Measurements from ENCODE around the gene IFNB1. TPM values are rescaled to one million over a fixed set of nuclear protein-coding genes. Genes with fewer than 3 reads are reported as not detected.

The IFNB1 gene
- total RNA-seq, 1 experiment from 2014 or later = not detected

GRCh38 chr9:21037278-21037677, 40.5 kb downstream of the IFNB1 start:
- H3K9me3 Mint-ChIP-seq (ENCODE audit: unreplicated experiment) = no peaks in the 10 kb centered on the region
- POLR2A ChIA-PET = no interaction called here
- no peak overlapping the region for H3K4me3 ChIP-seq (ENCODE audit: low read depth, low read length)
- no peaks in the 10 kb centered on the region for H3K4me1 ChIP-seq
- no peak for DNase-seq
- H3K9me3 ChIP-seq = no peaks in the 10 kb centered on the region
- no peaks in the 10 kb centered on the region for H3K27me3 ChIP-seq (replicated peaks; ENCODE audit: control insufficient read depth, insufficient read depth, low read length)
- BruUV-seq (replicated peaks) = no TSS peak
- H3K27ac Mint-ChIP-seq (ENCODE audit: unreplicated experiment) = no peak overlapping the region
- CTCF ChIA-PET = no interaction called here
- intact Hi-C loops (cut with micrococcal nuclease; ENCODE audit: unreplicated experiment) = no loop called here
- no peak overlapping the region for H3K4me3 Mint-ChIP-seq (ENCODE audit: unreplicated experiment)
- H3K27me3 Mint-ChIP-seq (ENCODE audit: insufficient read depth, unreplicated experiment) = no peaks in the 10 kb centered on the region
- H3K36me3 ChIP-seq (ENCODE audit: control insufficient read depth, insufficient read depth, low read length) = no peaks in the 10 kb centered on the region
- no peaks in the 10 kb centered on the region for H3K36me3 Mint-ChIP-seq (ENCODE audit: insufficient read depth, unreplicated experiment)
- no peak for TF ChIP-seq CTCF (IDR thresholded peaks at IDR 0.05; ENCODE audit: insufficient read depth in 1 of 2, low read depth in 1 of 2, low read length in 1 of 2, severe bottlenecking in 1 of 2, unreplicated experiment in 1 of 2)
- H3K4me1 Mint-ChIP-seq (ENCODE audit: low read depth, unreplicated experiment) = no peaks in the 10 kb centered on the region

GRCh38 chr9:21031808-21032183, 45.9 kb downstream of the IFNB1 start:
- no peak for TF ChIP-seq CTCF (IDR thresholded peaks at IDR 0.05; ENCODE audit: insufficient read depth in 1 of 2, low read depth in 1 of 2, low read length in 1 of 2, severe bottlenecking in 1 of 2, unreplicated experiment in 1 of 2)
- no peaks in the 10 kb centered on the region for H3K4me1 ChIP-seq
- Mint-ChIP-seq H3K9me3 (ENCODE audit: unreplicated experiment) (no peaks in the 10 kb centered on the region), H3K36me3 (ENCODE audit: insufficient read depth, unreplicated experiment) (no peaks in the 10 kb centered on the region), H3K27me3 (ENCODE audit: insufficient read depth, unreplicated experiment) (no peaks in the 10 kb centered on the region), H3K4me3 (ENCODE audit: unreplicated experiment) (no peak overlapping the region), H3K4me1 (ENCODE audit: low read depth, unreplicated experiment) (no peaks in the 10 kb centered on the region), H3K27ac (ENCODE audit: unreplicated experiment) (no peak overlapping the region)
- intact Hi-C loops (cut with micrococcal nuclease; ENCODE audit: unreplicated experiment) = no loop called here
- H3K9me3 ChIP-seq = no peaks in the 10 kb centered on the region
- H3K4me3 ChIP-seq (ENCODE audit: low read depth, low read length) = no peak overlapping the region
- DNase-seq = no peak
- H3K27me3 ChIP-seq (replicated peaks; ENCODE audit: control insufficient read depth, insufficient read depth, low read length) = no peaks in the 10 kb centered on the region
- no peaks in the 10 kb centered on the region for H3K36me3 ChIP-seq (ENCODE audit: control insufficient read depth, insufficient read depth, low read length)
- CTCF ChIA-PET = no interaction called here
- POLR2A ChIA-PET = no interaction called here
- BruUV-seq (replicated peaks) = no TSS peak

GRCh38 chr9:21031091-21031807, 46.5 kb downstream of the IFNB1 start, which contains the start of gene HACD4:
Gene HACD4 (minus strand): TSS chr9:21031640. CDS start chr9:21031590, 50 bp downstream.
- Histone ChIP-seq H3K4me1 (no peaks in the 10 kb centered on the region), H3K27me3 (replicated peaks; ENCODE audit: control insufficient read depth, insufficient read depth, low read length) (no peaks in the 10 kb centered on the region), H3K36me3 (ENCODE audit: control insufficient read depth, insufficient read depth, low read length) (no peaks in the 10 kb centered on the region), H3K4me3 (ENCODE audit: low read depth, low read length) (no peak within 1 kb of the TSS), H3K9me3 (no peaks in the 10 kb centered on the region)
- H3K36me3 Mint-ChIP-seq (ENCODE audit: insufficient read depth, unreplicated experiment) = no peaks in the 10 kb centered on the region
- ChIA-PET CTCF (no interaction called here), POLR2A (no interaction called here)
- no peaks in the 10 kb centered on the region for H3K27me3 Mint-ChIP-seq (ENCODE audit: insufficient read depth, unreplicated experiment)
- H3K4me3 Mint-ChIP-seq (ENCODE audit: unreplicated experiment) = no peak within 1 kb of the TSS
- no peaks in the 10 kb centered on the region for H3K4me1 Mint-ChIP-seq (ENCODE audit: low read depth, unreplicated experiment)
- no peaks in the 10 kb centered on the region for H3K9me3 Mint-ChIP-seq (ENCODE audit: unreplicated experiment)
- DNase-seq = no peak
- intact Hi-C loops (cut with micrococcal nuclease; ENCODE audit: unreplicated experiment) = no loop called here
- no peak within 1 kb of the TSS for H3K27ac Mint-ChIP-seq (ENCODE audit: unreplicated experiment)
- no TSS peak for BruUV-seq (replicated peaks)
- TF ChIP-seq CTCF (IDR thresholded peaks at IDR 0.05; ENCODE audit: insufficient read depth in 1 of 2, low read depth in 1 of 2, low read length in 1 of 2, severe bottlenecking in 1 of 2, unreplicated experiment in 1 of 2) = no peak
